Fibroblast of lung (primary cell): Measurements from ENCODE around the gene TICAM2.

Source experiments
- CTCF ChIP-seq, 2 donors: IDR thresholded peaks in 1 of 2; conservative IDR thresholded peaks in 1 of 2; 1 replicate in 1 of 2; 2 replicates in 1 of 2; pipeline ENCODE4 v1.5.1; 2011 to 2012; ENCODE audit warnings: low read length in 2 of 2, control low read depth in 1 of 2, inconsistent platforms in 1 of 2, low read depth in 1 of 2, mild to moderate bottlenecking in 1 of 2
- EZH2 ChIP-seq: IDR thresholded peaks from 2 replicates; pipeline ENCODE4 v1.5.1; 2012; ENCODE audit warnings: low read length, control low read depth, mild to moderate bottlenecking; ENCODE audit errors: missing control alignments

GRCh38 chr5:115583474-115583873, 18.8 kb downstream of the TICAM2 start:
- no peak for TF ChIP-seq CTCF (conservative IDR thresholded peaks at IDR 0.05 in 1 of 2, IDR thresholded peaks at IDR 0.05 in 1 of 2; ENCODE audit: low read depth in 1 of 2, low read length in 2 of 2)
- no peak for TF ChIP-seq EZH2
